Fibroblast of lung (primary cell): ENCODE results near the gene NR3C2. TPM values are rescaled to one million over a fixed set of nuclear protein-coding genes. Genes with fewer than 3 reads are reported as not detected.

Source experiments
- DNase-seq, 2 donors: peaks; one replicate each; pipeline versions ENCODE4 v3.0.0 to v3.0.0-alpha.2; 2010; ENCODE audit warnings: low read depth in 2 of 2
- H2AFZ ChIP-seq: 2 replicates; pipeline ENCODE4 v1.5.1; 2012; ENCODE audit warnings: low read length, control low read depth, inconsistent platforms
- H3K27ac ChIP-seq: 2 replicates; pipeline ENCODE4 v1.5.1; 2011; ENCODE audit warnings: low read length, control low read depth; ENCODE audit not compliant: insufficient read depth
- H3K27me3 ChIP-seq: 2 replicates; pipeline ENCODE4 v1.5.1; 2011; ENCODE audit warnings: mild to moderate bottlenecking, low read length; ENCODE audit not compliant: control insufficient read depth, insufficient read depth
- H3K36me3 ChIP-seq: 2 replicates; pipeline ENCODE4 v1.5.1; 2011; ENCODE audit warnings: low read length; ENCODE audit not compliant: control insufficient read depth, insufficient read depth
- H3K4me1 ChIP-seq: 2 replicates; pipeline ENCODE4 v1.5.1; 2011; ENCODE audit warnings: low read length; ENCODE audit not compliant: control insufficient read depth, insufficient read depth; ENCODE audit errors: extremely low read depth
- H3K4me2 ChIP-seq: 2 replicates; pipeline ENCODE4 v1.5.1; 2011; ENCODE audit warnings: low read length, control low read depth; ENCODE audit not compliant: insufficient read depth; ENCODE audit errors: extremely low read depth
- H3K4me3 ChIP-seq, 4 experiments: fragments of 200-600 bp in 1 of 4; sonication (generic) in 1 of 4; replicated peaks in 1 of 4; 2 replicates each; pipeline ENCODE4 v1.5.1; 2011 to 2016; ENCODE audit warnings: low read length in 4 of 4, low read depth in 3 of 4, mild to moderate bottlenecking in 3 of 4, control low read depth in 2 of 4, inconsistent platforms in 1 of 4, mixed read lengths in 1 of 4; ENCODE audit not compliant: insufficient read depth in 1 of 4; ENCODE audit errors: control extremely low read depth in 1 of 4
- H3K79me2 ChIP-seq: 2 replicates; pipeline ENCODE4 v1.5.1; 2012; ENCODE audit warnings: mild to moderate bottlenecking, low read length, inconsistent platforms; ENCODE audit not compliant: control insufficient read depth, insufficient read depth
- H3K9ac ChIP-seq: 2 replicates; pipeline ENCODE4 v1.5.1; 2011; ENCODE audit warnings: mild to moderate bottlenecking, low read length, control low read depth; ENCODE audit not compliant: insufficient read depth
- H3K9me3 ChIP-seq: 2 replicates; pipeline ENCODE4 v1.5.1; 2012; ENCODE audit warnings: low read depth, low read length; ENCODE audit not compliant: control insufficient read depth, insufficient read depth
- H4K20me1 ChIP-seq: 2 replicates; pipeline ENCODE4 v1.5.1; 2011; ENCODE audit warnings: low read length; ENCODE audit not compliant: control insufficient read depth, insufficient read depth; ENCODE audit errors: extremely low read depth
- CTCF ChIP-seq, 2 donors: IDR thresholded peaks in 1 of 2; conservative IDR thresholded peaks in 1 of 2; 1 replicate in 1 of 2; 2 replicates in 1 of 2; pipeline ENCODE4 v1.5.1; 2011 to 2012; ENCODE audit warnings: low read length in 2 of 2, control low read depth in 1 of 2, inconsistent platforms in 1 of 2, low read depth in 1 of 2, mild to moderate bottlenecking in 1 of 2
- EZH2 ChIP-seq: IDR thresholded peaks from 2 replicates; pipeline ENCODE4 v1.5.1; 2012; ENCODE audit warnings: low read length, control low read depth, mild to moderate bottlenecking; ENCODE audit errors: missing control alignments
- polyA plus RNA-seq, 2 donors: library from polyadenylated mRNA; depleted of rRNA in 1 of 2; stranded (reverse) in 1 of 2; unstranded in 1 of 2; fragments of >200 nt; gene quantifications; 2 replicates each; pipeline ENCODE4 v1.2.1, GENCODE V29; 2011 to 2012; ENCODE audit warnings: missing spikeins in 1 of 2
- total RNA-seq: library from RNA; depleted of rRNA; stranded (reverse); fragments of >200 nt; gene quantifications from 2 replicates; pipeline ENCODE4 v1.2.1, GENCODE V29; 2014

NR3C2 gene
- total and polyA plus RNA-seq, 2 donors (not counting 1 experiment from before 2014, with no cell fraction given) = 1.9 to 7.4 TPM

DNA sequence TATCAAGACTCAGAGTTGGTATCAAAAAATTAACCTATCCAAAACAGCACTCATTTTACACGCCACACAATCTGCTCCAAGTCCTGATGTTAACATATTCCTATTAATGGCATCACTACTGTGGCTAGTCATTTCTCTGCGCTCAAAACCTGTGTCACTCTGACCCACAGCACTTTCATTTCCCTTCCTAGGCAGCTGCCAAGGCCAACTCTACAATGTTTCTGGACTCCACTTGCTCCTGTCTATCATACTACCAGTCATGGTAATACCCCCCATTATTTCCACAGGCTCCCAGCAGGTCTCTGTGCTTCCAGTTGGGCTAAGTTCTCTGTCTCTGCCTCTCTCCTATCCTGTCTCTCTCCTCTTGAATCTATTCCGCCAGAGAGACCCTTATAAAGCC is 323.6 kb downstream of the NR3C2 start:
- H3K4me2 ChIP-seq = no peak overlapping the region
- no peaks in the 10 kb centered on the region for H3K79me2 ChIP-seq
- H3K9ac ChIP-seq = no peak overlapping the region
- no peak overlapping the region for H3K4me3 ChIP-seq
- no peaks in the 10 kb centered on the region for H3K9me3 ChIP-seq
- no peak for DNase-seq
- no peaks in the 10 kb centered on the region for H3K27me3 ChIP-seq
- H3K27ac ChIP-seq = no peak overlapping the region
- no peak overlapping the region for H2AFZ ChIP-seq
- H3K36me3 ChIP-seq = peaks cover 4% of the 10 kb centered on the region
- no peak for TF ChIP-seq EZH2
- no peak for TF ChIP-seq CTCF (conservative IDR thresholded peaks at IDR 0.05 in 1 of 2, IDR thresholded peaks at IDR 0.05 in 1 of 2; ENCODE audit: low read depth in 1 of 2, low read length in 2 of 2)
- H3K4me1 ChIP-seq = peaks cover 2% of the 10 kb centered on the region
- no peaks in the 10 kb centered on the region for H4K20me1 ChIP-seq

- Histone ChIP-seq H3K4me1 (peaks cover 2% of the 10 kb centered on the region), H3K9me3 (no peaks in the 10 kb centered on the region), H2AFZ (no peak overlapping the region), H3K27me3 (no peaks in the 10 kb centered on the region), H3K36me3 (peaks cover 4% of the 10 kb centered on the region), H3K4me2 (no peak overlapping the region), H3K79me2 (no peaks in the 10 kb centered on the region), H4K20me1 (no peaks in the 10 kb centered on the region), H3K9ac (no peak overlapping the region), H3K27ac (no peak overlapping the region), H3K4me3 (no peak overlapping the region)
- no peak for TF ChIP-seq CTCF (conservative IDR thresholded peaks at IDR 0.05 in 1 of 2, IDR thresholded peaks at IDR 0.05 in 1 of 2; ENCODE audit: low read depth in 1 of 2, low read length in 2 of 2)
- TF ChIP-seq EZH2 = no peak
- no peak for DNase-seq
These were observed 324.0 kb downstream of the NR3C2 start for GRCh38 chr4:148118179-148118578.

DNA sequence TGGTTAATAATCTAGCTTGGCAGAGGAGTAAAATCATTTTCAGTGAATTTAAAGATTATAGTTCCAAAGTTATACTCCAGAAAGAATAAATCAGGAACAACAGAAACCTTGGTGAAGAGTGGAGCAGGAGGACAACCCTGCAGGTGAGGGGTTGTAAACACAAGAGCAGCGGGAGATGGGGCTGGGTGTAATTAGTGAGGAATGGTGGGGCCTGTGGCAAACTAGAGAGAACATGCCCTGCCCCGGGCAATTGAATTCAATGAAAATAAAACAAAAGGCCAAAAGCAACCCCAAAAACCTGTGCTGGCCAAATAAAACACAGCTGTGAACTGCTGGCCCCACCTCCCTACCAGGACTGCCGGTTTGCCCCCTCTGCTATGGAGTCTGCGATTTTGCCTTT is 325.2 kb downstream of the NR3C2 start:
- peaks cover 4% of the 10 kb centered on the region for H3K36me3 ChIP-seq

More for the DNA sequence above, 325.2 kb downstream of the NR3C2 start:
- Histone ChIP-seq H3K9ac (no peak overlapping the region), H3K4me1 (peaks cover 2% of the 10 kb centered on the region), H3K27me3 (no peaks in the 10 kb centered on the region), H3K79me2 (no peaks in the 10 kb centered on the region), H3K4me2 (no peak overlapping the region), H3K9me3 (no peaks in the 10 kb centered on the region), H2AFZ (no peak overlapping the region), H3K4me3 (no peak overlapping the region), H3K27ac (no peak overlapping the region), H4K20me1 (no peaks in the 10 kb centered on the region)
- TF ChIP-seq CTCF (conservative IDR thresholded peaks at IDR 0.05 in 1 of 2, IDR thresholded peaks at IDR 0.05 in 1 of 2; ENCODE audit: low read depth in 1 of 2, low read length in 2 of 2) (no peak), EZH2 (no peak)
- DNase-seq = no peak
